ENCODE results near the gene MRTFA.
"Not testable (repeated sequence)": the region's sequence is repeated elsewhere in the genome, so short reads cannot be mapped to it uniquely, and the experiment has no call there.

Gene MRTFA

DNA sequence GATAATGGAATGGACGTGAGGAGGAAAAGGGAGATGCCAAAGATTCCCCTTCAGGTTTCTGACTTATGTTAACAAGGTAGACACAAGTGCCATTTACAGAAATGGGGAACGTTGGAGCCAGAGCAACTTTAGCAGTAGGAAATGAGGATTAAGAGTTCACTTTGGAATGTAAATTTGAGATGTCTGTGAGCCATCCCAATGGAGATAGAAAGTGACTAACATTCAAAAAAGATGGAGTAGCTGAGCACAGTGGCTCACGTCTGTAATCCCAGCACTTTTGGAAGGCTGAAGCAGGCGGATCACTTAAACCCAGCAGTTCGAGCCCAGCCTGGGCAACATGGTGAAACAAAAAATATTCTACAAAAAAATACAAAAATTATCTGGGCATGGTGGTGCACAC, 19.9 kb downstream of the MRTFA start:
- H3K4me3 ChIP-seq (ENCODE audit: low read length): no peak overlapping the region

DNA sequence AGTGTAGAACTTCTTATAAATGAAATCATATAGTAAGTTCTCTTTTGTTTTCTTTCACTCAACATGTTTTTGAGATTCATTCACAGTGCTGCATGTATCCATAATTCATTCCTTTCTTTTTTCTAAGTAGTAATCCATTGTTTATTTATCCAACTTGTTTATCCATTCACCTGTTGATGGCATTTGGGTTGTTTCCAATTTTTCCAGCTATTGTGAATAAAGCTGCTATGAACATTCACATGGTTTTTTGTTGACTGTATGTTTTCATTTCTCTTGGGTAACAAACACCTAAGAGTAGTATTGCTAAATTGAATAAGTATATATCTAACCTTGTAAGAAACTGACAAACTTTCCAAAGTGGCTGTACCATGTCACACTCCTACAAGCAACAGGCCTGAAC, 23.5 kb downstream of the MRTFA start:
- Histone ChIP-seq H3K36me3 (ENCODE audit: control insufficient read depth, insufficient read depth, low read length) (no peaks in the 10 kb centered on the region), H3K27me3 (ENCODE audit: control insufficient read depth, insufficient read depth, low read length) (no peaks in the 10 kb centered on the region), H3K4me3 (ENCODE audit: low read length) (no peak overlapping the region), H3K9ac (ENCODE audit: low read length) (no peak overlapping the region), H3K27ac (ENCODE audit: low read depth, low read length) (no peak overlapping the region), H3K4me1 (ENCODE audit: control insufficient read depth, insufficient read depth, low read length) (no peaks in the 10 kb centered on the region)

More for the DNA sequence above, 19.9 kb downstream of the MRTFA start:
- Histone ChIP-seq H3K36me3 (ENCODE audit: control insufficient read depth, insufficient read depth, low read length) (no peaks in the 10 kb centered on the region), H3K4me1 (ENCODE audit: control insufficient read depth, insufficient read depth, low read length) (no peaks in the 10 kb centered on the region), H3K27ac (ENCODE audit: low read depth, low read length) (no peak overlapping the region), H3K9ac (ENCODE audit: low read length) (no peak overlapping the region), H3K27me3 (ENCODE audit: control insufficient read depth, insufficient read depth, low read length) (no peaks in the 10 kb centered on the region)

GRCh38 chr22:40612291-40612751, 24.2 kb downstream of the MRTFA start:
- Histone ChIP-seq H3K9ac (ENCODE audit: low read length) (no peak overlapping the region), H3K27me3 (ENCODE audit: control insufficient read depth, insufficient read depth, low read length) (no peaks in the 10 kb centered on the region), H3K4me3 (ENCODE audit: low read length) (no peak overlapping the region), H3K4me1 (ENCODE audit: control insufficient read depth, insufficient read depth, low read length) (no peaks in the 10 kb centered on the region), H3K36me3 (ENCODE audit: control insufficient read depth, insufficient read depth, low read length) (no peaks in the 10 kb centered on the region), H3K27ac (ENCODE audit: low read depth, low read length) (no peak overlapping the region)

- H3K4me1 ChIP-seq (ENCODE audit: control insufficient read depth, insufficient read depth, low read length): peaks cover 2% of the 10 kb centered on the region
Observed at GRCh38 chr22:40611606-40612005, 24.9 kb downstream of the MRTFA start.

DNA sequence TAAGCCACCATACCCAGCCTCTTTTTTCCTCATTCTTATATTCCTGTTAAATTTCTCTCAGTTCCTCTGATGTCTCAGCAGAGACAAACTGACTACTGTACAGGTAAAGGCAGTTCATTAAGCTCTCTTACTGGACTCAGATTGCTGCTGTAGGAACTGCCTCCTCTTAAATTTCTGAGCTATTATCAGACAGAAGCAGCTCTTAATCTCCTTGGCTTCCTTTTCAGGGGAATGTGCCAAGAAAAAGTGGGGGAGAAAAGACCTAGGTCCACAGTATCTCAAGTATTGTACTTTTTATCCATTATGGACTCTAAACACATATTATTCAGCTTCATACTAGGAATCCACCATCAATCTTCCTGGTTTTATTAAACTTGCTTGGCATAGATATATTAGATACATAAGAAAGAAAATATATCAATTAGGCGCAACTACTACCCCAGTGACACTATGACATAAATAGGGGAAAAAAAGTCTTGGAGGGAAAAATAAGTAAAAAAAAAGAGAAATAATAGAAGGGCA, 26.1 kb downstream of the MRTFA start:
- no peak overlapping the region for H3K4me3 ChIP-seq (ENCODE audit: low read length)
- H3K4me1 ChIP-seq (ENCODE audit: control insufficient read depth, insufficient read depth, low read length): peaks cover 12% of the 10 kb centered on the region
- no peak overlapping the region for H3K9ac ChIP-seq (ENCODE audit: low read length)
- no peak overlapping the region for H3K27ac ChIP-seq (ENCODE audit: low read depth, low read length)
- H3K36me3 ChIP-seq (ENCODE audit: control insufficient read depth, insufficient read depth, low read length): no peaks in the 10 kb centered on the region
- no peaks in the 10 kb centered on the region for H3K27me3 ChIP-seq (ENCODE audit: control insufficient read depth, insufficient read depth, low read length)

More at GRCh38 chr22:40611606-40612005, 24.9 kb downstream of the MRTFA start:
- no peak overlapping the region for H3K9ac ChIP-seq (ENCODE audit: low read length)
- H3K27ac ChIP-seq (ENCODE audit: low read depth, low read length): no peak overlapping the region
- no peaks in the 10 kb centered on the region for H3K36me3 ChIP-seq (ENCODE audit: control insufficient read depth, insufficient read depth, low read length)
- no peaks in the 10 kb centered on the region for H3K27me3 ChIP-seq (ENCODE audit: control insufficient read depth, insufficient read depth, low read length)
- H3K4me3 ChIP-seq (ENCODE audit: low read length): no peak overlapping the region

- H3K4me3 ChIP-seq (ENCODE audit: low read length): no peak overlapping the region
- H3K9ac ChIP-seq (ENCODE audit: low read length): no peak overlapping the region
- no peaks in the 10 kb centered on the region for H3K36me3 ChIP-seq (ENCODE audit: control insufficient read depth, insufficient read depth, low read length)
- peaks cover 12% of the 10 kb centered on the region for H3K4me1 ChIP-seq (ENCODE audit: control insufficient read depth, insufficient read depth, low read length)
- H3K27ac ChIP-seq (ENCODE audit: low read depth, low read length): no peak overlapping the region
- H3K27me3 ChIP-seq (ENCODE audit: control insufficient read depth, insufficient read depth, low read length): no peaks in the 10 kb centered on the region
Observed at GRCh38 chr22:40609216-40609615, 27.3 kb downstream of the MRTFA start.

GRCh38 chr22:40607506-40607905, 29.0 kb downstream of the MRTFA start:
- no peak overlapping the region for H3K4me3 ChIP-seq (ENCODE audit: low read length)
- H3K36me3 ChIP-seq (ENCODE audit: control insufficient read depth, insufficient read depth, low read length): no peaks in the 10 kb centered on the region
- H3K9ac ChIP-seq (ENCODE audit: low read length): no peak overlapping the region
- H3K27me3 ChIP-seq (ENCODE audit: control insufficient read depth, insufficient read depth, low read length): no peaks in the 10 kb centered on the region
- H3K4me1 ChIP-seq (ENCODE audit: control insufficient read depth, insufficient read depth, low read length): peaks cover 15% of the 10 kb centered on the region
- H3K27ac ChIP-seq (ENCODE audit: low read depth, low read length): no peak overlapping the region

DNA sequence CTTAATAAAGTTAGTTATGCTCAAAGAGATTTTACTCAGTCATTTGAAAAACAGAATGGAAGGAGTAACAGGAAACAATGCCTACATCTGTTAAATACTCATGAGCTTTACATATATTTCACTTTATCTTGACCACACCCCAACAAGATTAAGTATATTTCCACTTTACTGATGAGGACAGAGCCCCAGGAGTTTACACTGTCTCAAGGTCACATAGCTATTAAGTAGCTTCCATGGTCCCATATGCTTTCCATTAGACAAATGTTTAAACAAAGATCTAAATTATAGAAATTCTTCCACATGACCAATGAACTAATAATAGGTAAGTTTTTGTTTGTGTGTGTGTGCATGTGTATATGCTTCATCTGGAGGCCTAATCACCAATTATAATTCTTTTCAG, 30.2 kb downstream of the MRTFA start:
- H3K27me3 ChIP-seq (ENCODE audit: control insufficient read depth, insufficient read depth, low read length): no peaks in the 10 kb centered on the region
- H3K4me1 ChIP-seq (ENCODE audit: control insufficient read depth, insufficient read depth, low read length): peaks cover 15% of the 10 kb centered on the region
- no peaks in the 10 kb centered on the region for H3K36me3 ChIP-seq (ENCODE audit: control insufficient read depth, insufficient read depth, low read length)
- H3K4me3 ChIP-seq (ENCODE audit: low read length): no peak overlapping the region
- H3K27ac ChIP-seq (ENCODE audit: low read depth, low read length): no peak overlapping the region
- no peak overlapping the region for H3K9ac ChIP-seq (ENCODE audit: low read length)

GRCh38 chr22:40605761-40606160, 30.8 kb downstream of the MRTFA start:
- no peaks in the 10 kb centered on the region for H3K27me3 ChIP-seq (ENCODE audit: control insufficient read depth, insufficient read depth, low read length)
- no peak overlapping the region for H3K27ac ChIP-seq (ENCODE audit: low read depth, low read length)
- H3K4me1 ChIP-seq (ENCODE audit: control insufficient read depth, insufficient read depth, low read length): peaks cover 15% of the 10 kb centered on the region
- no peak overlapping the region for H3K9ac ChIP-seq (ENCODE audit: low read length)
- H3K36me3 ChIP-seq (ENCODE audit: control insufficient read depth, insufficient read depth, low read length): no peaks in the 10 kb centered on the region
- no peak overlapping the region for H3K4me3 ChIP-seq (ENCODE audit: low read length)

DNA sequence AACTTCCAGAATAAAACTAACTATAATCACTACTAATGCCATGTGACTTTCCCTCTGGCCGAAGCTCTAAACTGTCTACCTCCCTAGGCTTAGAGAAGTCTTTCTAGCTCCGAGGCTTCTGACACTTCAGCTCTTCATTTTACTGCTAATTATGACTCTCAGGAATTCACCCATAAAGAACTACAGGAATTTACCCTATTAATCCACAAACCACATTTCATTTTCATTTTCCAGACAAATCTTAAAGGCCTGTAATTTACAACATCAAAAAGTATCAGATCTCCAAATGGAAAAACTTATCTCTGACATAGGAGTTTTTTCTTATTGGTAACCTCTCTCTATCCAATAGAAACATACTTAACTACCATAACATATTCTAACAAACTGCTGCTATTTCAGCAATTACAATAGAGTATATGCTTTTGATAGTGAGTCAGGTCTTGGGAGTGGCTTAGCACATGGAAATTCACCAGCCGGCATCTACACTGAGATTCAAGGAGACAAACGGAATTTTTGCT, 33.4 kb downstream of the MRTFA start:
- no peaks in the 10 kb centered on the region for H3K27me3 ChIP-seq (ENCODE audit: control insufficient read depth, insufficient read depth, low read length)
- no peak overlapping the region for H3K9ac ChIP-seq (ENCODE audit: low read length)
- H3K4me3 ChIP-seq (ENCODE audit: low read length): no peak overlapping the region
- H3K27ac ChIP-seq (ENCODE audit: low read depth, low read length): peak overlapping the region; percentile 30
- peaks cover 16% of the 10 kb centered on the region for H3K4me1 ChIP-seq (ENCODE audit: control insufficient read depth, insufficient read depth, low read length)
- no peaks in the 10 kb centered on the region for H3K36me3 ChIP-seq (ENCODE audit: control insufficient read depth, insufficient read depth, low read length)

GRCh38 chr22:40602231-40602630, 34.3 kb downstream of the MRTFA start:
- Histone ChIP-seq H3K4me3 (ENCODE audit: low read length) (no peak overlapping the region), H3K36me3 (ENCODE audit: control insufficient read depth, insufficient read depth, low read length) (no peaks in the 10 kb centered on the region), H3K27ac (ENCODE audit: low read depth, low read length) (no peak overlapping the region), H3K27me3 (ENCODE audit: control insufficient read depth, insufficient read depth, low read length) (no peaks in the 10 kb centered on the region), H3K4me1 (ENCODE audit: control insufficient read depth, insufficient read depth, low read length) (peaks cover 25% of the 10 kb centered on the region), H3K9ac (ENCODE audit: low read length) (no peak overlapping the region)

DNA sequence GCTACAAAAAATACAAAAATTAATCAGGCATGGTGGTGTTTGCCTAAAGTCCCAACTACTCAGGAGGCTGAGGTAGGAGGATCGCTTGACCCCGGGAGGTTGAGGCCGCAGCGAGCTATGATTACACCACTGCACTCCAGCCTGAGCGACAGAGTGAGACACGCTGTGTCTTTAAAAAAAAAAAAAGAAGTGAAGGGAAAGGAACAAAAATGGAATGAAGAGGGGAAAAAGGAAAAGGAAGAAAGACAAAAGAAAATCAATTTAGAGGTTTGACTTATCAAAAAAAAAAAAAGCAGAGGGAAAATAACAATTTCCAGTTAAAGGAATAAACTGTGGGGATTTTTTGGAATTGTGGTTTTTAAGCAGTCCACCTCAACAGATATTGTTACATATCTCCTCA, 36.8 kb downstream of the MRTFA start:
- H3K4me1 ChIP-seq (ENCODE audit: control insufficient read depth, insufficient read depth, low read length): peaks cover 14% of the 10 kb centered on the region
- no peak overlapping the region for H3K27ac ChIP-seq (ENCODE audit: low read depth, low read length)
- H3K36me3 ChIP-seq (ENCODE audit: control insufficient read depth, insufficient read depth, low read length): no peaks in the 10 kb centered on the region
- no peak overlapping the region for H3K4me3 ChIP-seq (ENCODE audit: low read length)
- H3K27me3 ChIP-seq (ENCODE audit: control insufficient read depth, insufficient read depth, low read length): no peaks in the 10 kb centered on the region
- no peak overlapping the region for H3K9ac ChIP-seq (ENCODE audit: low read length)

- H3K4me3 ChIP-seq (ENCODE audit: low read length); H3K36me3 ChIP-seq (ENCODE audit: control insufficient read depth, insufficient read depth, low read length); H3K27ac ChIP-seq (ENCODE audit: low read depth, low read length); H3K9ac ChIP-seq (ENCODE audit: low read length); H3K27me3 ChIP-seq (ENCODE audit: control insufficient read depth, insufficient read depth, low read length): not testable (repeated sequence)
- H3K4me1 ChIP-seq (ENCODE audit: control insufficient read depth, insufficient read depth, low read length): peaks cover 14% of the 10 kb centered on the region
Observed at GRCh38 chr22:40598712-40599111, 37.8 kb downstream of the MRTFA start.

Data from rectal smooth muscle tissue (tissue), 1 donor.